HG03135 (cell line): ENCODE measurements around the gene NAT9.

Experiments
- ATAC-seq: cut with Tn5 transposase; IDR thresholded peaks from one replicate; pipeline ENCODE4 v1.9.1; 2021; ENCODE audit warnings: mild to moderate bottlenecking, moderate library complexity; ENCODE audit not compliant: unreplicated experiment

The NAT9 gene

DNA sequence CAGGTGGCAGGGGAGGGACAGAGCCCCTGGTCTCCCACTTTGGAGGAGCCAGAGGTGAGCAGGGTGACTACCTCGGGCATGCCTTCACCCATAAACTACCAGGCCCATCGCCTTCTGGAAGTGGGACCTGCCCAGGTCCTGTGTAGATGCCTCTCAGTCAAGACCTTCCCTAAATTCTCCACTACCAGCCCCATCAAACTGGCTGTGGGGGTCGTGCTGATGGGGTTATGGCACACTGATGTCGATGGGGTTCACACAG lies 44.9 kb downstream of the NAT9 start:
- no peak for ATAC-seq

DNA sequence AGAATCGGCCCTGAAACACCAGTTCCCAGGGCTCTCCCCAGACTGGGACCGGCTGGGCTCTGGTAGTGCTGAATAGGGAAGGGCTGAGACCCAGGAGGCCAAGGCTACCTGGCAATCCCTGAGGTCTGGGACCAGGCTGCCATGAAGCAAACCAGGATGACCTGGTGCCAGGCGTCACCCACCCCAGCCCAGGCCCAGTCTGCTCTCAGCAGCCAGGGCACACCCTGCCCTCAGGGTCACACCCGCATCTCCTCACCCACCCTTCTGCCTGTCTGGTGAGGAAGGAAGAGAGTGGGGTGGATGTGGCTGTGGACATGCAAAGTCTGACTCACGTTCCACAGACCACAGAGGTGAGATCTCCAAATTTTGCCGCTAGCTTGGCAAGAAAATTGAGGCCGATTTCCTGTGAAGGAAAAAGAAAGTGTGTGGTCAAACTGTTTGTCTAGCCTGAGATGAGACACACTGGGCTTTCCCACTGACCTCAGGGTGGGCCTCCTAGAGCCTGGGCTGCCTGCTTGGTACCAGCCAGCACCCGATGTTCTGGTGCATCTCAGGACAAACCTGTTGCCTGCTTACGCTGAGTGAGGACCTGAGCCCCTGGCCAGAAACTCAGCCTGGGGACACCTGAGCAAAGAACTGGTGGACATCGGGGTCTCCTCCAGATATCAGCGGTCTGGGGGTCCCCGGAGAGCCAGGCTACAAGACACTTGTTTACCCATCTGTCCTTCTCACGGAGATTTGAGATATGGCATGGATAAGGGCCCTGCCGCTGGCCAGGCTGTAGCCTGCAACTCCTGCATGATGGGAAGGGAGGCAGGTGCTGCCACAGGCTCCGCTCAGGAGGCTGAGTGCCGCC lies 45.4 kb downstream of the NAT9 start:
- ATAC-seq = no peak

DNA sequence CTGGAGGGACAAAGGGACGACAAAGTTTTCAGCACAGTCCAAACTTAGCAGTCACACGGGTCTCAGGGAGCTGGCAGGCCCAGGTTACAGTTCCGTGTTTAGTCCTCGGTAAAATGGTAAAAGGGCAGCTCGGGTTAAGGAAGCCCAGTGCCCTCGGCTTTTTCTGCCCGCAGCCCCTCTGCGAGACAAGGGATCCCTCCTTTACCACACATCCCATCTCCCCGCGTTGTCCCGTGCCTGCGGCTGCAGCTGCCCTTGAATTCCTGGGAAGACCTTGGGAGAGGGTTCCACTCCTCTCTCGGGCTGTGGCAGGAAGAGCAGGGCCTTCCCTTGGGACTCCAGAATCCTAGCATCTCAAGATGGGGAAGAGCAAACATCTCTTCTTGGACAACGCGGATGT lies 46.3 kb downstream of the NAT9 start:
- ATAC-seq = no peak

DNA sequence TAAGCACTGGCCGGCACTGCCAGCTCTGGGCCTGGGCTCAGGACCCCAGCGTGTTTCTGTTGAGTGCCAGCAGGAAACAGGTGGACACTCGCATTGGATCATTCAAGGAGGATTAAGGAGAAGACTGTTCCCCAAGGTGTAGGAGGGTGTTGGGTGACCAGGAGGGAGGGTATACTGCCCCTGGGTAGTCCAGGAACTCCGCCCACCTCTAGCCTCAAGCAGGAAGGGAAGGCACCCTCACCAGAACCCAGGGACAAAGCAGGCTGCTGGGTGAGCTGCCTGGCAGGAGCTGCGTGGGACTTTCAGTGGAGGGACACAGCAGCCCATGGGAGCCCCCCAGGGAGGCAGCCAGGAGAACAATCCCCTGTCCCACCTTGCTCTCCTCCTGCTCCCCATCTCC lies 46.8 kb downstream of the NAT9 start:
- ATAC-seq = no peak

DNA sequence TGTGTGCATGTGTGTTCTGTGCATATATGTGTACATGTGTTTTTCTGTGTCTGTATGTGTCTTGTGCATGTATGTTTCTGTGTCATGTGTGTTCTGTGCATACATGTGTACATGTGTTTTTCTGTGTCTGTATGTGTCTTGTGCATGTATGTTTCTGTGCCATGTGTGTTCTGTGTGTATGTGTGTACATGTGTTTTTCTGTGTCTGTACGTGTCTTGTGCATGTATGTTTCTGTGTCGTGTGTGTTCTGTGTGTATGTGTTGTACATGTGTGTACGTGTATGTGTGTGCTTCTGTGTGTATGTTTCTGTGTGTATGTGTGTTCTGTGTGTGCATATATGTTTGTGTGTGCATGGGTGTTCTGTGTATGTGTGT lies 47.5 kb downstream of the NAT9 start:
- ATAC-seq = no peak

DNA sequence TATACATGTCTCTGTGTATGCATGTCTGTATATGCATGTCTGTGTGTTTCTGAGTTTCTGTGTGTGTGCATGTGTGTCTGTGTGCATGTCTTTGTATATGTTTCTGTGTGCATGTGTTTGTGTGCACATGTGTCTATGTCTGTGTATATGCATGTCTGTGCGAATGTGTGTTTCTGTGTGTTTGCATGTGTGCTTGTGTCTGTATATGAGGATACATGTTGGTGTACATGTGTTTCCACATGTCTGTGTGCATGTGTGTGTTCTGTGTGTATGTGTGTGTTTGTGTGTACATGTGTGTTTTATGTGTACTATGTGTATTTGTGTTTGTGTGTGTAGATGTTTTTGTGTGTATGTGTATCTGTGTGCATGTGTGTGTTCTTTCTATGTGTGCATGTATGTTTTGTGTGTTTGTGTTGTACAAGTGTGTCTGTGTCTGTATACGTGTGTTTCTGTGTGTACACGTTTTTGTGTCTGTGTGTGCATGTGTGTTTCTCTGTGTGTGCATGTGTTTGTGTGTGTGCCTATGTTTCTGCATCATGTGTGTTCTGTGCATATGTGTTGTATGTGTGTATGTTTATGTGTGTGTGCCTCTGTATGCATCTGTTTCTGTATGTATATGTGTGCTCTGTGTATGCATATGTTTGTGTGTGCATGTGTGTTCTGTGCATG lies 48.0 kb downstream of the NAT9 start:
- ATAC-seq = no peak

DNA sequence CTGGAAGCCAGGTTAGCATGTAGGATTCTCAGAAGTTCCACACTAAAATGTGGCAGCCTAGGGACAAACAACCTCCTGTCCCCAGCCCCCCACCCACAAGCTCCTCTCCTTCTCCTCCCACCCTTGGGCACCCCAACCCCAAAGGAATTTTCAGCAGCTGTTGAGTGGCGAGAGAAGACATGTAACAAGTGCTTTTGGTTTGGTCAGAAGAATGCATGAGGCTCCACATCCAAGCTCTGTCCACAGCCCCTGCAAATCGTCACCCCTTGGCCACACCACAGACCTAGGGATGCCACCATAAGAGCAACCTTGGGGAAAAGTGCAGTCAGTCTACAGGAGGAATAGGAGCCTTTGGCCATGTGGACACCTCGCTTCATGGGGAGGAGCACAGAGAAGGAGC lies 51.0 kb downstream of the NAT9 start:
- ATAC-seq = no peak

DNA sequence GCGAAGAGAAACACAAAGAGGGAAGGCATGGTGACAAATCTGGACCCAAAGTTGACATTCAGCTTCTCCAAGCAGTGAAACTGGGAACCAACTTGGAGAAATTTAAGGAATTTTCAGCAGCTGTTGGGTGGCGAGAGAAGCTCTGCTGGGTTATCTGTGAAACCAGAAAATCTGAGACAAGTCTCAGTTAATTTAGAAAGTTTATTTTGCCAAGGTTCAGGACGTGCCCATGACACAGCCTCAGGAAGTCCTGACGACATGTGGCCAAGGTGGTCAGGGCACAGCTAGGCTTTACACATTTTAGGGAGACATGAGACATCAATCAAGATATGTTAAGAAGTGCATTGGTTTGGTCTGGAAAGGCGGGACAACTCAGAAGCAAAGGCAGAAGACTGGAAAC lies 52.3 kb downstream of the NAT9 start:
- no peak for ATAC-seq

DNA sequence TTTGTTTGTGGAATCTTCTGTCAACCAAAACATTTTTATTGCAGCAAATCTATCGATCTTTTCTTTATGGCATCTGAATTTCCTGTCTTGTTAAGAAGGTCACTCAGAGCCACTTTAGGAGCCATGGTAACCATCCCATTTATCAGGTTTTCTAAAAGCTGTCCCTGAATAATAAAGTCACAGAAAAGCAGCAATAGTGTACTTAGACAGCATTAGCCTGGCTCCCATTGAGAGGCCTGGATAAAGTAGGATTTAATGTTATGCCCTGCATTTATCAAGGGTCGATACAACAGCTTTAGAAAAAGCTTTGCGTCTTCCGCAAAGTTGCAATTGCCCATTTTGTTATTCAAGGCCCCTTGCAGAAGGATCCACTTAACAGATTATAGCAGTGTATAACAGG lies 53.4 kb downstream of the NAT9 start:
- no peak for ATAC-seq
